GM12872 (cell line): ENCODE measurements around the gene THOC6.

Experiments used
- TF ChIP-seq, protein P1 (sequence below): IDR thresholded peaks from 3 replicates; pipeline ENCODE4 v1.5.1; 2011; ENCODE audit warnings: low read depth, mild to moderate bottlenecking, low read length, moderate library complexity; ENCODE audit not compliant: insufficient read depth

Gene THOC6

DNA sequence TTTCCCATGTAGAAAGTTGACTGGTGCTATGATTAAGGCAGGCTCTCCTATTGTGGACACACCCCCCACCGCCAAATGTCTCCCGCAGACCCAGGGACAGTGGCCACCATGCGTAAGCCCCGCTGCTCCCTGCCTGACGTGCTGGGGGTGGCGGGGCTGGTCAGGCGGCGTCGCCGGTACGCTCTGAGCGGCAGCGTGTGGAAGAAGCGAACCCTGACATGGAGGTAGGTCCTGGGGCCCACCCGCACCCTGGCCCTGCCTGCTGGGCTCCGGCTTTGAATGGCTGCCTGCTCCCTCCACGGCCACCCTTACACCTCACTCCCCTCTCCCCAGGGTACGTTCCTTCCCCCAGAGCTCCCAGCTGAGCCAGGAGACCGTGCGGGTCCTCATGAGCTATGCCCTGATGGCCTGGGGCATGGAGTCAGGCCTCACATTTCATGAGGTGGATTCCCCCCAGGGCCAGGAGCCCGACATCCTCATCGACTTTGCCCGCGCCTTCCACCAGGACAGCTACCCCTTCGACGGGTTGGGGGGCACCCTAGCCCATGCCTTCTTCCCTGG, 26.2 kb downstream of the THOC6 start:
- TF ChIP-seq, protein P1, sequence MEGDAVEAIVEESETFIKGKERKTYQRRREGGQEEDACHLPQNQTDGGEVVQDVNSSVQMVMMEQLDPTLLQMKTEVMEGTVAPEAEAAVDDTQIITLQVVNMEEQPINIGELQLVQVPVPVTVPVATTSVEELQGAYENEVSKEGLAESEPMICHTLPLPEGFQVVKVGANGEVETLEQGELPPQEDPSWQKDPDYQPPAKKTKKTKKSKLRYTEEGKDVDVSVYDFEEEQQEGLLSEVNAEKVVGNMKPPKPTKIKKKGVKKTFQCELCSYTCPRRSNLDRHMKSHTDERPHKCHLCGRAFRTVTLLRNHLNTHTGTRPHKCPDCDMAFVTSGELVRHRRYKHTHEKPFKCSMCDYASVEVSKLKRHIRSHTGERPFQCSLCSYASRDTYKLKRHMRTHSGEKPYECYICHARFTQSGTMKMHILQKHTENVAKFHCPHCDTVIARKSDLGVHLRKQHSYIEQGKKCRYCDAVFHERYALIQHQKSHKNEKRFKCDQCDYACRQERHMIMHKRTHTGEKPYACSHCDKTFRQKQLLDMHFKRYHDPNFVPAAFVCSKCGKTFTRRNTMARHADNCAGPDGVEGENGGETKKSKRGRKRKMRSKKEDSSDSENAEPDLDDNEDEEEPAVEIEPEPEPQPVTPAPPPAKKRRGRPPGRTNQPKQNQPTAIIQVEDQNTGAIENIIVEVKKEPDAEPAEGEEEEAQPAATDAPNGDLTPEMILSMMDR, result no peak

DNA sequence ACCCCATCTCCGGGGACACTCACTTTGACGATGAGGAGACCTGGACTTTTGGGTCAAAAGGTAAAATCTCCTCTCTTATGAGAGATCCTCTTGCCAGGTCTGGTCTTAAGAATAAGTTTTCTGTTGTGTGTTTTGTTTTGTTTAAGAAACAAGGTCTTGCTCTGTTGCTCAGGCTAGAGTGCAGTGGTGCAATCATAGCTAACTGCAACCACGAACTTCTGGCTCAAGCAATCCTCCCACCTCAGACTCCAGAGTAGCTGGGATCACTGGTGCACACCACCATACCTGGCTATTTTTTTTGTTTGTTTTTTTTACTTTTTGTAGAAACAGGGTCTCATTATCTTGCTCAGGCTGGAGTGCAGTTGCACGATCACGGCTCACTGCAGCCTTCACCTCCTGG, 26.7 kb downstream of the THOC6 start:
- TF ChIP-seq, protein P1, result no peak

DNA sequence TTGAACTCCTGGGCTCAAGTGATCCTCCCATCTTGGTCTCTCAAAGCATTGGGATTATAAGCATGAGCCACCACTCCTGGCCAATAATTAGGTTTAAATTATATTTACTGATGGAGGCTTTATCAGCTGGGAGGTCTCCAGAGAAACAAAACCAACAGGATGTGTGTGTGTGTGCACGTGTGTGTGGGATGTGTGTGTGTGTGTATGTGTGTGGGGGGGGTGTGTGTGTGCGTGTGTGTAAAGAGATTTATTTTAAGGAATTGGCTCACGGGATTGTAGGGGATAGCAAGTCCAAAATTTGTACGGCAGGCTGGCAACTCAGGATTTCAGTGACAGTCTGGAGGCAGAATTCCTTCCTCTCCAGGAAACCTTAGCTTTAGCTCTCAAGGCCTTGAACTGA, 27.2 kb downstream of the THOC6 start:
- TF ChIP-seq, protein P1, result no peak

DNA sequence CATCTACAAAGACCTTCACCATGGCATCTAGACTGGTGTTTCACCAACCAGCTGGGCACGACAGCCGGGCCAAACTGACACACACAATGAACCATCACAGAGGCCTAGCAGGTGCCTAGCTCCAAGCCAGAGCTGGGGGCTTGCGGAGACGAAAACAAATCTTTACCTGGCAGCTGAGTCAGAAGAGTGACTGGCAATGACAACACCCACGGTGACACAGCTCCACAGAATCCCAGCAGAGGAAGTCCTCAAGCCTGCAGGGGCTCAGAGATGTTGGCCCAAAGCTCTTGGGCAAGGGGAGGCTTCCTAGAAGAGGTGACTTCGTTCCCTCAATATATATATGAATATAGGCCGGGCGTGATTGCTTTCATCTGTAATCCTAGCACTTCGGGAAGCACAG, 27.7 kb downstream of the THOC6 start:
- TF ChIP-seq, protein P1, result no peak

DNA sequence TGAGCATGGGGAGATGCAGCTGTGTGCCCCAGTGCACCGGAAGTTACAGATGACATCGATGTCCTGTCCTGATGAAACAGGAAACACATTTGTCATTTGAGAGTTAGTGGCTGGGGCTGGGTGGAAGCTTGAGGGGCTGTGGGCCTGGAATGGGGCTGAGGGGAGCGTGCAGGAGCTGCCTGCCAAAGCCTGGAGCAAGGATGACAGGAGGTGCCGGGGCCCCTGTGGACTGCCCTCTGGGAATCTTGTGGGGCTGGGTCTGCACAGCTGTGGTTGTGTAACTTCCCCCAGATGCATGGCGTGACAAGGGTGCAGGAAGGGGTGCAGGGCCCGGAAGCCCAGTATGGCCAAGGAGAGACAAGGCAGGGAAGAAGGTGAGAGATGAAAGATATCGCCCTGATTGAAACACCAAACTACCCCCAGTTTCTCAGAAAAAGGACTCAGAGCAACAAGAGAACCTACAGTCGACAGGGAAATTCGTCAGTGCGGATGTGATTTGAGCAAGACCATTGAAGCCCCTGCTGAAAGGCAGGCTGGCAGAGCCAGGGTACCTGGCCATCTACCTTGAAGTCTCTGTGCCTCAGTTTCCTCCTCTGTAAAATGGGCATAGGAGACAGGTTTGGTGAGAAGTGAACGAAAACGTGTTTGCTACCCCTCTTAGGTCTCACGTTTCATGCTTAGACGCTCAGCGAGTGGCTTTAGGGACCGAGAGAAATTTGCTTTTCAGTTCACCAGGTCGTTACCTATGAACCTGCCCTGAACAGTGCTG, 31.3 kb downstream of the THOC6 start:
- TF ChIP-seq, protein P1, result no peak

DNA sequence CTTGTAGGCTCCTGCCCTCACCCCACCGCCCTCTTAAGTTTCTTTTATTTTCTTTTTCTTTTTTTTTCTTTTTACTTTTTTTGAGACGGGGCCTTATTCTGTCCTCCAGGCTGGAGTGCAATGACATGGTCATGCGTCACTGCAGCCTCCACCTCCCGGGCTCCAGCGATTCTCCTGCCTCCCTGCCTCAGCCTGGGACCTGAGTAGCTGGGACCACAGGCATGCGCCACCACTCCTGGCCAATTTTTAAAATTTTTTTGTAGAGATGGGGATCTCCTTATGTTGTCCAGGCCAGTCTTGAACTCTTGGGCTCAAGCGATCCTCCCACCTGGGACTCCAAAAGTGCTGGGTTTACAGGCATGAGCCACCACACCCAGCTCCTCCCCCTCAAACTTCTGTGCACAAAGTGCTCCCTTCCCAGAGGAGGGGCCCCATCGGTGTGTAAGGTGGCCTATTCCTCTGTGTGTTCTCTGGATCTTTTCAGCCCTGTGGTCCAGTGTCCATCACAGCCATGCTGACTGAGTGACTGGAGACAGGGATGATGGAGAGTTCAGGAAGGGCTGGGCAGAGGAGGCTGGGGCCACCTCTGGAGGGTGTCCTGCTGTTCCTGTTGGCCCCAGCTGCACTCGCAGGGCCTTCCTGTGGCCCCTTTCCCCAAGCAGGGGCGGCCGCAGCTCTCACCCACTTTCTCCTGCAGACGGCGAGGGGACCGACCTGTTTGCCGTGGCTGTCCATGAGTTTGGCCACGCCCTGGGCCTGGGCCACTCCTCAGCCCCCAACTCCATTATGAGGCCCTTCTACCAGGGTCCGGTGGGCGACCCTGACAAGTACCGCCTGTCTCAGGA, 32.7 kb downstream of the THOC6 start:
- TF ChIP-seq, protein P1, result no peak
